ENCODE data around the gene PKP1.

PKP1 gene

GRCh38 chr1:201322653-201323510, 39.6 kb downstream of the PKP1 start:
- Histone ChIP-seq H3K4me1 (ENCODE audit: low read depth, poor library complexity, severe bottlenecking) (no peaks in the 10 kb centered on the region), H3K9ac (no peak overlapping the region), H3K4me3 (IDR thresholded peaks at IDR 0.05; ENCODE audit: insufficient read depth, low read depth, low read length) (no peak overlapping the region), H3K79me2 (ENCODE audit: insufficient read depth, low read depth) (no peaks in the 10 kb centered on the region), H4K20me1 (ENCODE audit: insufficient read depth) (no peaks in the 10 kb centered on the region), H3K4me2 (no peak overlapping the region), H3K27me3 (ENCODE audit: insufficient read depth, low read depth) (no peaks in the 10 kb centered on the region; the same call in 1 of the 2 replicates), H2AFZ (ENCODE audit: low read depth) (no peak overlapping the region), H3K27ac (no peak overlapping the region), H3K36me3 (ENCODE audit: insufficient read depth) (no peaks in the 10 kb centered on the region)
- TF ChIP-seq, protein P1, sequence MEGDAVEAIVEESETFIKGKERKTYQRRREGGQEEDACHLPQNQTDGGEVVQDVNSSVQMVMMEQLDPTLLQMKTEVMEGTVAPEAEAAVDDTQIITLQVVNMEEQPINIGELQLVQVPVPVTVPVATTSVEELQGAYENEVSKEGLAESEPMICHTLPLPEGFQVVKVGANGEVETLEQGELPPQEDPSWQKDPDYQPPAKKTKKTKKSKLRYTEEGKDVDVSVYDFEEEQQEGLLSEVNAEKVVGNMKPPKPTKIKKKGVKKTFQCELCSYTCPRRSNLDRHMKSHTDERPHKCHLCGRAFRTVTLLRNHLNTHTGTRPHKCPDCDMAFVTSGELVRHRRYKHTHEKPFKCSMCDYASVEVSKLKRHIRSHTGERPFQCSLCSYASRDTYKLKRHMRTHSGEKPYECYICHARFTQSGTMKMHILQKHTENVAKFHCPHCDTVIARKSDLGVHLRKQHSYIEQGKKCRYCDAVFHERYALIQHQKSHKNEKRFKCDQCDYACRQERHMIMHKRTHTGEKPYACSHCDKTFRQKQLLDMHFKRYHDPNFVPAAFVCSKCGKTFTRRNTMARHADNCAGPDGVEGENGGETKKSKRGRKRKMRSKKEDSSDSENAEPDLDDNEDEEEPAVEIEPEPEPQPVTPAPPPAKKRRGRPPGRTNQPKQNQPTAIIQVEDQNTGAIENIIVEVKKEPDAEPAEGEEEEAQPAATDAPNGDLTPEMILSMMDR (conservative IDR thresholded peaks at IDR 0.05; ENCODE audit: low read depth, low read length): no peak

DNA sequence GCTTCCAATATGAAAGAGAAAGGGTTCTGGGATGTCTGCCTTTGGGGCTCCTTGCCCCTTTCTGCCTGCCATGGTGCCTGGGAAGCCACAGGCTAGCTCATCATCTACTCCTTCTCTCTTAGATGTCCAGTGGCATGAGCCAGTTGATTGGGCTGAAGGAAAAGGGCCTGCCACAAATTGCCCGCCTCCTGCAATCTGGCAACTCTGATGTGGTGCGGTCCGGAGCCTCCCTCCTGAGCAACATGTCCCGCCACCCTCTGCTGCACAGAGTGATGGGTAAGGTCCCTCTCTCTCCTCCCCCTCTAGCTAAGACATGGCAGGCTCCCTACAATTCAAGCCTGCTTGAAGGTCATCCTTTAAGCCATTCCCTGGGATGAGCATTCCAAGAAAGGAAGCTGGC, 41.0 kb downstream of the PKP1 start:
- H4K20me1 ChIP-seq (ENCODE audit: insufficient read depth): no peaks in the 10 kb centered on the region
- no peaks in the 10 kb centered on the region; the same call in 1 of the 2 replicates for H3K27me3 ChIP-seq (ENCODE audit: insufficient read depth, low read depth)
- no peak overlapping the region for H3K4me3 ChIP-seq (IDR thresholded peaks at IDR 0.05; ENCODE audit: insufficient read depth, low read depth, low read length)
- H3K36me3 ChIP-seq (ENCODE audit: insufficient read depth): no peaks in the 10 kb centered on the region
- TF ChIP-seq, protein P1 (conservative IDR thresholded peaks at IDR 0.05; ENCODE audit: low read depth, low read length): no peak
- no peaks in the 10 kb centered on the region for H3K4me1 ChIP-seq (ENCODE audit: low read depth, poor library complexity, severe bottlenecking)
- H2AFZ ChIP-seq (ENCODE audit: low read depth): no peak overlapping the region
- no peak overlapping the region for H3K9ac ChIP-seq
- H3K79me2 ChIP-seq (ENCODE audit: insufficient read depth, low read depth): no peaks in the 10 kb centered on the region
- no peak overlapping the region for H3K4me2 ChIP-seq
- no peak overlapping the region for H3K27ac ChIP-seq

DNA sequence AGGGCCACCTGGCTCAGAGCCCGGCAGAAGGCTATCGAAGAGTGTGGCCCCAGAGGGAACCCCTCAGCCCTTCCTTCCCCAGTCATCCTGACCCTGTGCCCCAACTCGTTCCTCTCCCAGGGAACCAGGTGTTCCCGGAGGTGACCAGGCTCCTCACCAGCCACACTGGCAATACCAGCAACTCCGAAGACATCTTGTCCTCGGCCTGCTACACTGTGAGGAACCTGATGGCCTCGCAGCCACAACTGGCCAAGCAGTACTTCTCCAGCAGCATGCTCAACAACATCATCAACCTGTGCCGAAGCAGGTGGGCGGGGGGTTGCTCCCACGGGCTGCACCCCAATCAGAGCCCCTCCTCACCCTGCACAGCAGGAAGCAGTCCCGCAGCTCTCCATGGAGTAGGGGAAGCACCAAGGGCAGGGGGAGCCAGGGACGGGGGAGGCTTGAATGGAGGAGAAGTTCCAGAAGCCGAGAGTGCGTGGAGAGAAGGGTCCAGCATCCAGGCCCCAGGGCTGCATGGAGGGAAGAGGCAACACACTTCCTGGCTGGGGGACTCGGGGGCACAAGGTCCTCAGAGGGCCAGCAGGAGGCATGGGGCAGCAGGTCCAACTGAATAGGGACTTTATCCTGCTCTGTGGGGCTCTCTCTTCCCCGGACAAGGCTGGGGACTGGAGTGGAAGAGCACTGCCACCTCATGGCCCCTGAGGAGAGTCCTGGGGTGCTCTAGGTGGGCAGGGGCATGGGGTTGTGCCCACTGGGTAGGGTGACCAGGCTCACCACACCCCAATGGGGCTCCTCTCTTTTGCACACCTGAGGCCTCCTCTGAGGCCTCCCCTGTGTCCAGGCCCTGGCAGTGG, 41.7 kb downstream of the PKP1 start:
- Histone ChIP-seq H3K36me3 (ENCODE audit: insufficient read depth) (no peaks in the 10 kb centered on the region), H2AFZ (ENCODE audit: low read depth) (no peak overlapping the region), H3K27me3 (ENCODE audit: insufficient read depth, low read depth) (no peaks in the 10 kb centered on the region; the same call in 1 of the 2 replicates)

DNA sequence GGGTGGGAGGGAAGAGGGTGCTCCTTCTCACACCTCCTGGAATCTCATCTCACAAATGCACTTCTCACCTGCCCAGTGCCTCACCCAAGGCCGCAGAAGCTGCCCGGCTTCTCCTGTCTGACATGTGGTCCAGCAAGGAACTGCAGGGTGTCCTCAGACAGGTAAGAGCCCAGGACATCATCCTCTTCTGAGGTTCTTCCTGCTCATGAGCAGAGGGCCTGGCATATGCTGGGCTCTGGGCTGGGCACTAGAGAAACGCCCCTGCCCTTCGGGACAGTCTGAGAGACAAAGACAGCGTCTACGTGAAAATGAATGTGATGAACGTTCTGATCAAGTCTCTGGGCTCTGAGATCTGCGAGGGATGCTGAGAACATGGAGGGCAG, 42.4 kb downstream of the PKP1 start:
- Histone ChIP-seq H3K4me3 (IDR thresholded peaks at IDR 0.05; ENCODE audit: insufficient read depth, low read depth, low read length) (no peak overlapping the region), H3K9ac (no peak overlapping the region), H2AFZ (ENCODE audit: low read depth) (no peak overlapping the region), H3K79me2 (ENCODE audit: insufficient read depth, low read depth) (no peaks in the 10 kb centered on the region), H3K27ac (no peak overlapping the region), H4K20me1 (ENCODE audit: insufficient read depth) (no peaks in the 10 kb centered on the region), H3K27me3 (ENCODE audit: insufficient read depth, low read depth) (no peaks in the 10 kb centered on the region; the same call in 1 of the 2 replicates), H3K4me1 (ENCODE audit: low read depth, poor library complexity, severe bottlenecking) (no peaks in the 10 kb centered on the region), H3K36me3 (ENCODE audit: insufficient read depth) (no peaks in the 10 kb centered on the region), H3K4me2 (no peak overlapping the region)
- TF ChIP-seq, protein P1 (conservative IDR thresholded peaks at IDR 0.05; ENCODE audit: low read depth, low read length): no peak

More for the DNA sequence above, 41.7 kb downstream of the PKP1 start:
- Histone ChIP-seq H3K27ac (no peak overlapping the region), H4K20me1 (ENCODE audit: insufficient read depth) (no peaks in the 10 kb centered on the region), H3K4me2 (no peak overlapping the region), H3K79me2 (ENCODE audit: insufficient read depth, low read depth) (no peaks in the 10 kb centered on the region), H3K4me3 (IDR thresholded peaks at IDR 0.05; ENCODE audit: insufficient read depth, low read depth, low read length) (no peak overlapping the region), H3K9ac (no peak overlapping the region), H3K4me1 (ENCODE audit: low read depth, poor library complexity, severe bottlenecking) (no peaks in the 10 kb centered on the region)
- TF ChIP-seq, protein P1 (conservative IDR thresholded peaks at IDR 0.05; ENCODE audit: low read depth, low read length): no peak

Measured in KMS-11 (cell line).